ENCODE results near the gene MIPOL1.
"Not testable (repeated sequence)": the region's sequence is repeated elsewhere in the genome, so short reads cannot be mapped to it uniquely, and the experiment has no call there.

Gene MIPOL1

DNA sequence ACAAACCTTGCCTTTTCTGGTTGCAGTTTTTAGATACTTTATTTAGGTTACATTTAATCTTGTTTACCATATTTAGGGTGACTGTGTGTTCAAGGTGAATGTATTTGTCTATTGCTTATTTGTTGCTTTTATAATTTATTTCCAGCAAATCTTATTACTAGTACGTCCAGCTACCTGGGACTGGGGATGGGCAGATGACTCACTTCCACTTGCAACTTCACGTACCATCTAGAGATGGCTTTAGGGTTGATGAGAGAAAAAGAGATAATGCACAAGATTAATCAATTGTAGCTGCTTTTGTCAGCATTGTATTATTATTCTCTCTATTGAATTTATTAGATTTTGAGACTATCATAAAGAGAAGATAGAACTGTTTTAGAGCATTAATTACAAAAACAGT lies 5.1 kb downstream of the MIPOL1 start:
- Mint-ChIP-seq H3K9me3 (peaks cover 0 to 29% of the 10 kb centered on the region in 2 donors), H3K27me3 (peaks cover 11% of the 10 kb centered on the region), H3K27ac (no peak overlapping the region), H3K4me3 (no peak overlapping the region), H3K4me1 (peaks cover 7% of the 10 kb centered on the region)
- DNase-seq, result no peak
- ATAC-seq, result no peak

DNA sequence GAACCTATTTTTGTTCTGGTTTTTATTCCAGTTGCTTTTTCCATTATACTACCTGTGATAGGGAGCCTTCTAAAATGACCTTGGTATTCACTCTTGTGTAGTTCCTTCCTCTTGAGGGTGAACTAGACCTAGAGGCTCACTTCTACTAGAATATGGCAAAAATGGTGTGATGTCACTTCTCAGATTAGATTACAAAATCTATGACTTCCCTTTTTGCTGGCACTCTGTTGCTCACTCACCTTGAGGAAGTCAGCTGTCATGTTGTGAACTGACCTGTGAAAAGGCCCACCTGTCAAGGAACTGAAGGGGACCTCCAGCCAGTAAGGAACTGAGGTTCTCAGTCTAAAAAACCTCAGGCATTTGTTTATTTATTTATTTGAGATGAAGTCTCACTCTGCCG lies 5.7 kb downstream of the MIPOL1 start:
- Mint-ChIP-seq H3K4me3 (no peak overlapping the region), H3K27ac (no peak overlapping the region), H3K27me3 (peaks cover 5% of the 10 kb centered on the region)

DNA sequence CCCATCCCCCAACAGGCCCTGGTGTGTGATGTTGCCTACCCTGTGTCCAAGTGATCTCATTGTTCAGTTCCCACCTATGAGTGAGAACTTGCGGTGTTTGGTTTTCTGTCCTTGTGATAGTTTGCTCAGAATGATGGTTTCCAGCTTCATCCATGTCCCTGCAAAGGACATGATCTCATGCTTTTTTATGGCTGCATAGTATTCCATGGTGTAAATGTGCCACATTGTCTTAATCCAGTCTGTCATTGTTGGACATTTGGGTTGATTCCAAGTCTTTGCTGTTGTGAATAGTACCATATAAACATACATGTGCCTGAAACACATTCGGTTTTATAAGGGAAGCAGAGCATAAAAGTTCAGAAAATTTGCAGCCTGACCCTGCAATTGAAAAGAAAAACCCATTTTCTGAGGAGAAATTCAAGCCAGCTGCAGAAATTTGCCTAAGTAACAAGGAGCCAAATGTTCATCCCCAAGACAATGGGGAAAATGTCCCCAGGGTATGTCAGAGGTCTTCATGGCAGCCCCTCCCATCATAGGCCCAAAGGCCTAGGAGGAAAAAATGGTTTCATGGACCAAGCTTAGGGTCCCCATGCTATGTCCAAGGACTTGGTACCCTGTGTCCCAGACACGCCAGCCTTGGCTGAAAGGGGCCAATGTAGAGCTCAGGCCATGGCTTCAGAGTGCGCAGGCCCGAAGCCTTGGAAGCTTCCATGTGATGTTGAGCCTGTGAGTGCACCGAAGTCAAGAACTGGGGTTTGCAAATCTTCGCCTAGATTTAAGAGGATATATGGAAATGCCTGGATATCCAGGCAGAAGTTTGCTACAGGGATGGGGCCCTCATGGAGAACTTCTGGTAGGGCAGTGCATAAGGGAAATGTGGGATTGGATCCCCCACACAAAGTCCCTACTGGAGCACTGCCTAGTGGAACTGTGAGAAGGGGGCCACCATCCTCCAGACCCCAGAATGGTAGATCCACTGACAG lies 8.2 kb downstream of the MIPOL1 start:
- H3K4me3 Mint-ChIP-seq, H3K27me3 Mint-ChIP-seq, H3K27ac Mint-ChIP-seq, H3K4me1 Mint-ChIP-seq, DNase-seq, ATAC-seq: not testable (repeated sequence)
- H3K9me3 Mint-ChIP-seq, result peaks cover 8 to 29% of the 10 kb centered on the region in 2 donors

More for the DNA sequence above, 5.7 kb downstream of the MIPOL1 start:
- DNase-seq, result no peak
- Mint-ChIP-seq H3K9me3 (peaks cover 0 to 29% of the 10 kb centered on the region in 2 donors), H3K4me1 (peaks cover under 1% of the 10 kb centered on the region)
- no peak for ATAC-seq

DNA sequence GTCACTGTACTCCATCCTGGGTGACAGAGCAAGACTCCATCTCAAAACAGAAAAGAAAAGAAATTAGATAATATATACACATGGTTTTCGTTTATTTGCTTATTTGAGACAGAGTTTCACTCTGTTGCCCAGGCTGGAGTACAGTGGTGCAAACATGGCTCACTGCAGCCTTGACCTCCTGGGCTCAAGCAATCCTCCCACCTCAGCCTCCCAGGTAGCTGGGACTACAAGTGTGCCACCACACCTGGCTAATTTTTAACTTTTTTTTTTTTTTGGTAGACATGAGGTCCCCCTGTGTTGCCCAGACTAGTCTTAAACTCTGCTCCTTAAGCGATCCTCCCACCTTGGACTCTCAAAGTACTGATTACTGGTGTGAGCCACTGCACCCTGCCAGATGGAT lies 11.9 kb downstream of the MIPOL1 start:
- peaks cover 16 to 39% of the 10 kb centered on the region in 2 donors for H3K9me3 Mint-ChIP-seq
- ATAC-seq, DNase-seq, H3K27ac Mint-ChIP-seq, H3K4me3 Mint-ChIP-seq, H3K27me3 Mint-ChIP-seq, H3K4me1 Mint-ChIP-seq: not testable (repeated sequence)

DNA sequence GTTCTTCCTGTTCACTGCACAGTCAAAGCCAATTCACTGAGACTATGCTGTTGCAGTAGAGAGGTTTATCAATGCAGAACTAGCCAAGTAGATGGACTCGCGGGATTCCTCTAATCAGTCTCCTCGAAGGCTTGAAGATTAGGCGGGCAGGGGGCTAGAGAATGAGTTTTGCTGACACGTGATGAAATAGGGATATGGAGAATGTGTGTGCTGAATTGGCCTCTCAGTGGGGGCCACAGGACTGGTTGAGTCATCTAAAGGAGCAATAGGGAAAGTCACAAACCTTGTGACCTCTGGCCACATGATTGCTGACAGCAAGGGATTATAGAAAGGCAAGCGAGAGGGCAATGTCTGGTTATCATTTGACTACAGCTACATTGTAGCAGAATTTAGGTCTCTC lies 12.7 kb downstream of the MIPOL1 start:
- Mint-ChIP-seq H3K4me1 (no peaks in the 10 kb centered on the region), H3K4me3 (no peak overlapping the region), H3K27ac (no peak overlapping the region), H3K27me3 (peaks cover 7% of the 10 kb centered on the region), H3K9me3 (peaks cover 16 to 38% of the 10 kb centered on the region in 2 donors)
- DNase-seq (no peak), ATAC-seq (no peak)

DNA sequence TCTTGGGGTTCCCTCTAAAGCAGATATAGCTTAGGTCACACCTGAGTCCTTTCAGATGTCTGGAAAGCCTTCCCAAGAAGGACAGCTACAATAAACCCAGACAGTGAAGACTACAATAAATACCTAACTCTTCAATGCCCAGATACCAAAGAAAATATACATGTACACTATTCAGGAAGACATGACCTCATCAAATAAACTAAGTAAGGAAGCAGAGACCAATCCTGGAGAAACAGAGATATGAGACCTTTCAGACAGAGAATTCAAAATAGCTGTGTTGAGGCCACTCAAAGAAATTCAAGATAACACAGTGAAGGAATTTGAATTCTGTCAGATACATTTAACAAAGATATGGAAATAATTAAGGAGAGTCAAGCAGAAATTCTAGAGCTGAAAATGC lies 15.3 kb downstream of the MIPOL1 start:
- H3K4me1 Mint-ChIP-seq, result no peaks in the 10 kb centered on the region
- H3K27me3 Mint-ChIP-seq, result peaks cover 7% of the 10 kb centered on the region
- peaks cover 16 to 25% of the 10 kb centered on the region in 2 donors for H3K9me3 Mint-ChIP-seq
- no peak for DNase-seq
- no peak overlapping the region for H3K27ac Mint-ChIP-seq
- no peak overlapping the region for H3K4me3 Mint-ChIP-seq
- no peak for ATAC-seq

DNA sequence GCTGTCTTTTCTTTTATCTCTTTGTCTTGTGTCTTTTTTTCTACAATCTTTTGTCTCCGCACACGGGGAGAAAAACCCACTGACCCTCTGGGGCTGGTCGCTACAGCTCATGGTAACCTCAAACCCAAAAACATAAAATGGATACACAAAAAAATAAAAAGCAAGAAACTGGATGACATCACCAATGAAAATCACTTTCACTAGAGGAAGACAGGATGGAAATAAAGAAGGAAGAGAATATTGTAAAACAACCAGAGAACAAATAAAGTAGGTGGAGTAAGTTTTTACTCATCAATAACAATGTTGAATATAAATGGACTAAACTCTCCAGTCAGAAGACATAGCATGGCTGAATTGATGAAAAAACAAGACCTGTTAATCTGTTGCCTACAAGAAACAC lies 17.6 kb downstream of the MIPOL1 start:
- ATAC-seq (no peak), DNase-seq (no peak)
- H3K27me3 Mint-ChIP-seq, result peaks cover 7% of the 10 kb centered on the region
- H3K27ac Mint-ChIP-seq, result no peak overlapping the region
- H3K4me1 Mint-ChIP-seq, result no peaks in the 10 kb centered on the region
- no peak overlapping the region for H3K4me3 Mint-ChIP-seq
- H3K9me3 Mint-ChIP-seq, result peaks cover 10 to 25% of the 10 kb centered on the region in 2 donors

DNA sequence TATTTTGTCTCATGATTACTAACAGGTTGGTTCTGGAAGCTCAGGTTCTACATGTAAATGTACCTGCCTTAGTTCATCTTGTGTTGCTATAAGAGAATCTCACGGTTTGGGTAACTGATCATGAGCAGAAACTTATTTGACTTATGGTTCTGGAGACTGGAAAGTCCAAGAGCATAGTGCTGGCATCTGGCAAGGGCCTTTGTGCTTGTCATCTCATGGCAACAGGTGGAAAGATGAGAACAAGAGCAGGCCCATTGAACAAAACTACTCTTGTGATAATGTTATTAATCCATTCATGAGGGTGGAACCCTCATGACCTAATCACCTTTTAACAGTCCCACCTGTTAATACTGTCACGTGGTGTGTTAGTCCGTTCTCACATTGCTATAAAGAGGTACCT lies 23.3 kb downstream of the MIPOL1 start:
- H3K9me3 Mint-ChIP-seq, result peaks cover 12 to 20% of the 10 kb centered on the region in 2 donors
- H3K4me1 Mint-ChIP-seq, result no peaks in the 10 kb centered on the region

DNA sequence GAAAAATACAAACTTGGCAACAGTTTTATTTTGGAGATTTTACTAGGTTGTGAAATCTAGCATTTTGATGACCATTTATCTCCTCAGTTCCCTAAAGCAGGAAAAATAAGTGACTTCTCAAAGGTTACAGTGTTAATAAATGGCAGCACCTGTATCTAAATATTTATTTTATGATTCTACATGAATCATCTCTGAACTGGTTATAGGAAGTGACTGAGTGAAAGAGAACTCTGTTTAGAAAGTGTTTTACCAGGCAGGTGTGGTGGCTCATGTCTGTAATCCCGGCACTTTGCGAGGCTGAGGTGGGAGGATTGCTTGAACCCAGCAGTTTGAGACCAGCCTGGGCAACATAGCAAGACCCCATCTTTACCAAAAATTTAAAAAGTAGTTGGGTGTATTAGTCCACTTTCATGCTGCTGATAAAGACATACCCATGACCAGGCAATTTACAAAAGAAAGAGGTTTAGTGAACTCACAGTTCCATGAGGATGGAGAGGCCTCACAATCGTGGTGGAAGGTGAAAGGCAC lies 26.3 kb downstream of the MIPOL1 start:
- no peak for DNase-seq
- no peak overlapping the region for H3K4me3 Mint-ChIP-seq
- peaks cover 17 to 24% of the 10 kb centered on the region in 2 donors for H3K9me3 Mint-ChIP-seq
- no peaks in the 10 kb centered on the region for H3K27me3 Mint-ChIP-seq
- no peak for ATAC-seq
- H3K4me1 Mint-ChIP-seq, result no peaks in the 10 kb centered on the region
- H3K27ac Mint-ChIP-seq, result peak overlapping the region in 1 of 2 donors; percentile 54

More for the DNA sequence above, 23.3 kb downstream of the MIPOL1 start:
- no peak for DNase-seq
- Mint-ChIP-seq H3K4me3 (no peak overlapping the region), H3K27ac (no peak overlapping the region), H3K27me3 (no peaks in the 10 kb centered on the region)
- no peak for ATAC-seq

DNA sequence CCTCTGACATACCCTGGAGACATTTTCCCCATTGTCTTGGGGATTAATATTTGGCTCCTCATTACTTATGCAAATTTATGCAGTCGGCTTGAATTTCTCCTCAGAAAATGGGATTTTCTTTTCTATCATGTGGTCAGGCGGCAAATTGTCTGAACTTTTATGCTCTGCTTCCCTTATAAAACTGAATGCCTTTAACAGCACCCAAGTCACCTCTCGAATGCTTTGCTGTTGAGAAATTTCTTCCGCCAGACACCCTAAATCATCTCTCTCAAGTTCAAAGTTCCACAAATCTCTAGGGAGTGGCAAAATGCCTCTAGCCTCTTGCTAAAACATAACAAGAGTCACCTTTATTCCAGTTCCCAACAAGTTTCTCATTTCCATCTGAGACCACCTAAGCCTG lies 27.9 kb downstream of the MIPOL1 start:
- not testable (repeated sequence) for ATAC-seq, H3K27me3 Mint-ChIP-seq, H3K27ac Mint-ChIP-seq, H3K4me1 Mint-ChIP-seq, H3K4me3 Mint-ChIP-seq, DNase-seq
- peaks cover 17 to 24% of the 10 kb centered on the region in 2 donors for H3K9me3 Mint-ChIP-seq

DNA sequence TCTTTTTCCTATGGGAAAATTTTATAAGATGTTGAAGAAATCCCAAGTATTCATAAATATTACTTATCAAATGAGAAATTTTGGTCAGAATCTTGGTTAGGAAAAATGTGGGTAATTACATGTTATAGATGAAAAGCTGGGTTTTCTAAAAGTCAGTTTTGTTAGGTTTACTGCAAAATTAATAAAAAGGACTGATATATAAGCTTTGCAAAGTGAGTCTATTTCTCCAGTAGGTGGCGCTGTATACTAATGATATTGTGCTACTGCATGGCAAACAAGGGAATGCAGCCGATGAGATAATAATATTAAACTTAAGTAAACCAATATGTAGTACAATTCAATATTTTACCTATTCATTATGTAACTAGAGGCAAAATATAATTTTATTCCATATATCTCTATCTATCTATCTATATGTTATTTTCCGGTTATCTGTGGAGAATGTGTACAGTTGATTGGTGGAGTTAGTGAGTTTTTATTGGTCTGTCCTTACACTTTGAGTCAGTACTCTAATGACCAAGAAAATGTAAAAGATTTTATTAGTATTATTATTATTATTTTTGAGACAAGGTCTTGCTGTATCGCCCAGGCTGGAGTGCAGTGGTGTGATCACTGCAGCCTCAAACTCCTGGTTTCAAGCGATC lies 32.9 kb downstream of the MIPOL1 start:
- Mint-ChIP-seq H3K4me3 (no peak overlapping the region), H3K9me3 (peaks cover 8 to 9% of the 10 kb centered on the region in 2 donors), H3K4me1 (no peaks in the 10 kb centered on the region), H3K27me3 (no peaks in the 10 kb centered on the region), H3K27ac (no peak overlapping the region)
- no peak for DNase-seq
- no peak for ATAC-seq

DNA sequence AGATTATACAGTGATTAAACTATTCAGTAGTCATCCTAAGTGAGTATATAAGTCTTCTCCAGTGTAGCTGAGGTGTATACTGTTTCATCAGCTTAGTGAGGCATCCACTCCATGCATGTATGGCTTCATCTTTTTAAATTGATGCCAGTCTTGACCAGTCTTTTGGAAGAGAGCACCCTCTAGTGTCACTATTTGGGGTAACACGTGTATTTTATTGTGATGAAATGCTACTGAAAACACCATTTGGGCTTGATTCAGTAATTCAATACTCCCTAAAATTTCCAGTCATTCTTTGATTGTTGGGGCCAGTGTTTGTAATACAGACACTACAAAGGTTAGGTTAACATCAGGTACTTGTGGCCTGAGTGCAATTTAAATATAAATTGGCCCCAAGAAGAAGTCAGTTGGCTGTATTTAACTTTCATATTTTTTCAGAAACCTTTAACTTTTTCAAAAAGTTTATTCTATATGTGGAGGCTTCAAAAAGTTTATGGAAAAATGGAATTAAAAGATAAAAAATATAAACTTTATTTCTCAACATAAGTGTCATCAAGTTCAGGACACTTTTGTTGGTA lies 35.3 kb downstream of the MIPOL1 start:
- Mint-ChIP-seq H3K4me1 (no peaks in the 10 kb centered on the region), H3K9me3 (no peaks in the 10 kb centered on the region), H3K4me3 (no peak overlapping the region), H3K27me3 (no peaks in the 10 kb centered on the region), H3K27ac (no peak overlapping the region)
- ATAC-seq (peak; percentile 54), DNase-seq (no peak)

DNA sequence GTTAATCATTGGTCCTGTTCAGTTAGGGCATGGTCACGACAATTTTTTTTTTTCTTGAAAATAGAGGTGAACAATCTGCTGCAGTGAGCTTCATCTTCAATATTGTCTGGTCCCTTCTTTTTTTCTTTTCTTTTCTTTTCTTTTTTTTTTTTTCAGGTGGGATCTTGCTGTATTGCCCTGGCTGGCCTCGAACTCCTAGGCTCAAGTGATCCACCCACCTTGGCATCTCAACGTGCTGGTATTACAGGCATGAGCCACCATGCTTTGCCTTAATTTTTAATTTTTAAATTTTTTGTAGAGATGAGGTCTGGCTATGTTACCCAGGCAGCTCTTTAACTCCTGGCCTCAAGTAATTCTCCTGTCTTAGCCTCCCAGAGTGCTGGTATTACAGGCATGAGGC lies 36.5 kb downstream of the MIPOL1 start:
- H3K4me1 Mint-ChIP-seq, result no peaks in the 10 kb centered on the region
- DNase-seq (no peak), ATAC-seq (no peak)
- no peaks in the 10 kb centered on the region for H3K9me3 Mint-ChIP-seq
- H3K27ac Mint-ChIP-seq, result no peak overlapping the region
- no peak overlapping the region for H3K4me3 Mint-ChIP-seq
- no peaks in the 10 kb centered on the region for H3K27me3 Mint-ChIP-seq

DNA sequence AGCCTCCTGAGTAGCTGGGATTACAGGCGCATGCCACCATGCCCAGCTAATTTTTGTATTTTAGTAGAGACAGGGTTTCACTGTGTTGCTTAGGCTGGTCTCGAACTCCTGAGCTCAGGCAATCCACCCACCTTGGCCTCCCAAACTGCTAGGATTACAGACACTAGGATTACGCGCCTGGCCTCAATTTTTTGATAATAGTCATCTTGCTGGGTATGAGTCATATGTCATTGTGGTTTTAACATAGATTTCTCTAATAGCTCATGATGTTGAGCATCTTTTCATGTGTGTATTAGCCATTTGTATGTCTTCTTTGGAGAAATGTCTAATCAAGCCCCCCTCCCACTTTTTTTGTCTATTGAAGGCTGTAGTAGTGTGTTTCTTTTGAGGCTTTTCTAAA lies 38.3 kb downstream of the MIPOL1 start:
- not testable (repeated sequence) for H3K4me3 Mint-ChIP-seq, ATAC-seq, H3K9me3 Mint-ChIP-seq, H3K4me1 Mint-ChIP-seq, H3K27ac Mint-ChIP-seq, H3K27me3 Mint-ChIP-seq, DNase-seq

DNA sequence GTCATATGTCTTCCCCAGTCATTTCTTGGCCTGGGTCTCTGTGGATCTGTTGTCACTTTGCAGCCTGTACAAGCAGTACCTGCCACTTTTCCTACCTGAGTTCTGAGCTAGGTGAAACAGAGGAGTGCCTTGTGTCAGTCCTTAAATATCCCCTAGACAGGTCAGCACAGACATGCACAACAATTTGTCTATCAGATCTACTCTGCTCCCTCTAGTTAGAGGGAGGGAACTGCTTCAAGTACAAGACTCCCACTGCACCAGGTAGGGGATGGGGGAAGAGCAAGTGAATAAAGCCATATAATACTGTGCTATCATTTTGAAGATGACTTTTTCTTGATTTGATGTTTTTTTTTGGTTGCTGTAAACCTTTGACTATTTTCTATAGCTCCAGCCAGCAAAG lies 39.4 kb downstream of the MIPOL1 start:
- Mint-ChIP-seq H3K27ac (peak overlapping the region in 1 of 2 donors; percentile 50), H3K4me3 (no peak overlapping the region), H3K9me3 (no peaks in the 10 kb centered on the region), H3K27me3 (no peaks in the 10 kb centered on the region), H3K4me1 (no peaks in the 10 kb centered on the region)
- DNase-seq (no peak), ATAC-seq (no peak)
